CD4-positive, alpha-beta T cell treated with Interleukin-15 for 4 hours (primary cell): ENCODE data around the gene CAPN8.
A peak's percentile ranks its signal among the peaks of the same experiment; 100 is the strongest.

ENCODE experiments used
- DNase-seq: peaks from one replicate; pipeline ENCODE4 v3.0.0-alpha.2; 2020; ENCODE audit warnings: low spot score

CAPN8 gene

GRCh38 chr1:223654083-223654482 is 11.4 kb downstream of the CAPN8 start:
- DNase-seq, result no peak

DNA sequence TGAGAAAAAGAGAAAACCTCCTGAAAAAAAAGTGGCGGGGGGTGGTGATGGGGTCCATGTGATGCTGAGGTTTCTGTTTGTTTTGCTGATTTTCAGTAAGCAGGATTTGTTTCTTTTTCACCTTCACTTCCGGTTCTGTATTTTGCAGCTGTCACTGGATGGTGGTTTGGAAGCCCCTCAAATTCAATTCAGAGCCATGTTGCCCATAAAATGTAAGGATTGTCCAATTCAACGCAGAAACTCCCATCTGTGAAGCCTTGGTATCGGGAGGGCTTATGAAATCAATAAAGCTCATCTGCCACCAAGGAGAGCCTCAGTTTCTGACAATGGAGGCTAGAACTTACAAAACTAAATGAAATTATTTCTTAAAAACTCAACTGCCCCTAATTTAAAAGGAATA is 12.1 kb downstream of the CAPN8 start:
- no peak for DNase-seq

DNA sequence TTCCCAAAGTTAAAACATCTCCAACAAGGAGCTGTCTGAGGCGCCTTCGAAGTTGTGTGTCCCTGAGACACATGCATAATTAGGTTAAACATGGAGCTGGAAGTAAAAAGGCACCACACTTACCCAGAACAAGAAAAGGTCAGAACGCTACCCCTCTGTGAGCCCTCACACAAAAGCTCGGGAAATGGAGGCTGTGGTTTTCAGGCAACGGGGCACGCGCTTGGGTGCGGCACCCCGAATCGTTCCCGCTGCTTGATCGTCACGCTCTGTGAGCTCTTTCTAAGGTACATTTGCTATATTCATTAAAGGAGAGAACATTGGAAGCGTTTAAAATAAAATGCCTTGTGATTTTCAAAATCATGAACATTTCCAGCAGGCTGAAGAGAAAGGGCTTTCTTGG is 12.5 kb downstream of the CAPN8 start:
- DNase-seq, result no peak

DNA sequence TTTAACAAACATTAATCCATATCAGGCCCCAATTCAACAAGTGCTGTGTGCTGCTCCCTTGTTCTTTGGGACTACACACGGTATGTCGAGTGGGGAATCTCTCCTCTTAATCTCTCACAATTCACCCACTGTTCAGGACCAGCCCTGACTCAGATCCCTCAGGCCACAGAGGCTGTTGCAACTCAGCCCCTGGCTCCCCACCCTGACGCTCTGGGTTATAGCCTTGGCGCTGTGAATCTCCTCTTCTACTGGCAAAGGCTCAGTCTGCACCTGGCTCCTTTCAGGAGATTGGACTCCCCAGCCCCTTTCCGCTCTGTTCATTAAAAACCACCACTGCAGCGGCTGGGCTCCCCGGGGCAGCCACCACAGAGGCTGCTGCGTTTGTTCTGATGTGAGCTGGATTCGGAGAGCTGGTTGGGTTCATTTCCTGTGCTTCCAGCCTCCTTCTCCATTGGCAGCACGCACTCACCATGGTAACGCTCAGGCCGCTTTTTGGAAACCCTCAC is 13.0 kb downstream of the CAPN8 start:
- no peak for DNase-seq

- no peak for DNase-seq
Observed at GRCh38 chr1:223651291-223651991, 14.1 kb downstream of the CAPN8 start.

DNA sequence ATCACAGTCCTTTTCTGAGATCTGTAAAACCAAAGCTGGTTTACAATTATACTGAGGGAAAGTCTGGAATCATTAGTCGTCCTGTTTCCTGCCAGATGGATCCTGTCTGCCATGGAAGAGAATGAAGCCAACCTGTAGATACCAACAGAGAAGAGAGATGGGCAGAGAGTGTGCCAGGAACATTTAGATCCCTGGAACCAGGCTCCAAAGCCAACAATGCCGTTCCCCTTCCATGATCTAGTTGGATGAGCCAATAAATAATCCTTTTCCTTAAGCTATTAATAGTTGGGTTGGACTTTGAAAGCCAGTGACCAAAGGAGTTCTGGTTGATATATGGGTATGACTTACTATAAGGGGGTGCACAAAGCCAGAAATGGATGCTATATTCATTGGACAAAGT is 15.0 kb downstream of the CAPN8 start:
- DNase-seq, result no peak

DNA sequence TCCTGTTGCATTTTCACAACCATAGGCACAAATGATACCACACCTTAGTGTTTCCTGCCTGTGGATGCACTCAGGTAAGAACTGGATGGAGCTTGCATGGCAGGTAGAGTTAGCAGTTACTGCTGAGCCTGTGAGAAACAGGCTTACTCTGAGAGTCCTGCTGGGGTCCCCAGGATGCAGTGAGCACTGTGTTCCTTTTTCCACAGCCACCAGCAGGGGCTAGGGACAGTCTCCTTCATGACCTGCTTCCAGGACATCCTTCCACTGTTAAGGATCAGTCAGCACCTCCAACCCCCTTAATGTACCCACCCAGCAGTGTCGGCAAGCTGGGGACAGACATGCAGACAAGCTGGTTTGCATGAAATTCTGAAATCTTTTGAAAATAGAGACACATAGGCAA is 16.3 kb downstream of the CAPN8 start:
- no peak for DNase-seq

DNA sequence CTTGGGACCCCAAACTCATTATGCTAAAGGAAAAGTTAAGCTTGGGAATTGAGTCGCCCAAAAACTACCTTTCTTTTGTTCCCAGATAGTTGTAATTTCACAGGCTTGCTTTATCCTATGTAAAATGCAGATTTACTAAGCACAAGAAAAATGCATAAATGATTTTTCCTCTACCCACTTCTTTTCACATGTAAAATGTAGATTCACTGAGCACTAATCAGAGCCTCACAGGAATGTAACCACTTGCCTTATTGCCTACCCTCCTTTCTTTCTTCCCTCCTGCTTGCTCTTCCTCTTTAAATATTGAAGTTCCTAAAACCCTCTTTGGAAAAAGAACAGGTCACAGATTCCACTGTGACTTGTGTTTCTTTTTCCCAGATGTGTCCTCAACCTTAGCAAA is 18.3 kb downstream of the CAPN8 start:
- DNase-seq, result no peak

GRCh38 chr1:223645903-223646302 is 19.6 kb downstream of the CAPN8 start:
- no peak for DNase-seq

GRCh38 chr1:223642237-223642636 is 23.3 kb downstream of the CAPN8 start:
- DNase-seq, result no peak

DNA sequence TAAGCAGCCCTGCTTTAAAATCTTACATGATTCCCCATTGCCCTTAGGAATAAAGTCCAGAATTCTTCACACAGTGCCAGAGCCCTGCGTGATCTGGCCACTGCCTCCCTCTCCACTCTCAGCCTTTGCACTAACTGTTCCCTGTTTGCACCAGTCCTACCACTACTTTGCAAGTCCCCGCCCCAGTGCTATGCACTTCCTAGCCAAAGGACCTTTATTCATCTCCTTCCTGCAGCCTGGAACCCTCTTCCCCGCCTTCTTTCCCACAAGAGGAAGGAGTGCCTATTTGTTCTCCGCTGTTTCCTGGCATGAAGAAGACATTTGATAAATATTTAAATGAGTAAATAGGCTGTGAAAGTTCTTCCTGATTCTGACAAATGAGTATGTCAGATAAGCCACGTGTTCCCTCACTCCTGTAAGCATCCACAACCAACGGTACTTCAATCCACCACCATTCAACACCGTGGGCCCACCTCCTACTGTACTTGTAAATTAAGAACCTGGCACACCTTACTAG is 23.9 kb downstream of the CAPN8 start:
- DNase-seq, result no peak

DNA sequence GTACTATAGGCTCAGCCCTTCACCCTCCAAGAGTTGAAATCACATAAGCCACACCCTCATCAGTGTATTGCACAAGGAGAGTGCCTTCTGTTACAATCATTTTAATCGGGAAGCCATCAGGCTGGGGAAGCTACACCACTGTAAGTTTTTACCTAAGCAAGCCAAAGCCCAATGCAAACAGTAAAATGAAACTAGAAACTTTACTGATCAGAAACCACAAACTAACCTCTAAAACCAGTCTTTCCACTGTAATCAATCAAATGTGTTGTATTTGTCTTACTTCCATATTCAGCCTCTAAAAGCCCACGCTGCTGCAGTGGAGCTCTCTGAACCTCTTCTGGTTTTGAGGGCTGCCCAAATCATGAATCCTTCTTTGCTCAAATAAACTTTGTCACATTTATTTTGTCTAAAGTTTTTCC is 26.2 kb downstream of the CAPN8 start:
- no peak for DNase-seq

- DNase-seq, result no peak
Observed at GRCh38 chr1:223635236-223635635, 30.3 kb downstream of the CAPN8 start.

DNA sequence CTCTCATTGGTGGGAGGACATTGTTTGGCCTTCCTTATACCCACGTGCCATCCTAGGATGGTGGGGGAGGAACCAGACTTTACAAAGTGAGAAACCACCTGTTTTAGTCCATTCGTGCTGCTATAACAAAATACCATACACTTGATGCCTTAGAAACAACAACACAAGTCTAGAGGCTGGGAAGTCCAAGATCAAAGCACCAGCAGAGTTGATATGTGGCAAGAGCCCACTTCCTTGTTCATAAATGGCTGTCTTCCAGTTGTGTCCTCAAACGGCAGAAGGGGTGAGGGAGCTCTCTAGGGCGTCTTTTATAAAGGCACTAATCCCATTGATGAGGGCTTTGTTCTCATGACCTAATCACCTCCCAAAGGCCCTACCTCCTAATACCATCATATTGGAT is 31.1 kb downstream of the CAPN8 start:
- DNase-seq, result no peak

DNA sequence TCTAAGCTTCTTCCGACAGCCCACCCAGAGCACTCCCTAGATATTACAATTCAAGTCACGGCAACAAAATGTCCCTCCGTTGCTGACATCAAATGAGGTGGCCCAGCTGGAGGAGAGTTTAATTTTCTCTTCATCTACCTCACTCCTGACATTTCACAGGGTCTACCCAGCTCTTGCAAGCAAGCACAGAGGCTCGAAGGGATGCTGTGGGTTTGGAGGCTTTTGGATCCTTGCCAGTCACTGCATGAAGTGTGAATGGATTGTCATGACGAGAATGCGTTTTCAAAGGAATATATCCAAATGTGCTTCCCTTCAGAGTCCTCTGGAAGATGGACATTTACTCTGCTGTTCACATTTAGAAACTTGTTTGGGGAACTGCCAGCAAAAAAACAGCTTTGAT is 33.5 kb downstream of the CAPN8 start:
- DNase-seq, result no peak

GRCh38 chr1:223631473-223631872 is 34.0 kb downstream of the CAPN8 start:
- DNase-seq, result no peak

- DNase-seq, result no peak
Observed at GRCh38 chr1:223629126-223629457, 36.4 kb downstream of the CAPN8 start.

- peak; percentile 9 for DNase-seq
Observed at GRCh38 chr1:223628233-223629125, 37.0 kb downstream of the CAPN8 start.

- DNase-seq, result no peak
Observed at GRCh38 chr1:223622132-223622842, 43.2 kb downstream of the CAPN8 start.

- DNase-seq, result no peak
Observed at GRCh38 chr1:223621312-223621734, 44.2 kb downstream of the CAPN8 start.

DNA sequence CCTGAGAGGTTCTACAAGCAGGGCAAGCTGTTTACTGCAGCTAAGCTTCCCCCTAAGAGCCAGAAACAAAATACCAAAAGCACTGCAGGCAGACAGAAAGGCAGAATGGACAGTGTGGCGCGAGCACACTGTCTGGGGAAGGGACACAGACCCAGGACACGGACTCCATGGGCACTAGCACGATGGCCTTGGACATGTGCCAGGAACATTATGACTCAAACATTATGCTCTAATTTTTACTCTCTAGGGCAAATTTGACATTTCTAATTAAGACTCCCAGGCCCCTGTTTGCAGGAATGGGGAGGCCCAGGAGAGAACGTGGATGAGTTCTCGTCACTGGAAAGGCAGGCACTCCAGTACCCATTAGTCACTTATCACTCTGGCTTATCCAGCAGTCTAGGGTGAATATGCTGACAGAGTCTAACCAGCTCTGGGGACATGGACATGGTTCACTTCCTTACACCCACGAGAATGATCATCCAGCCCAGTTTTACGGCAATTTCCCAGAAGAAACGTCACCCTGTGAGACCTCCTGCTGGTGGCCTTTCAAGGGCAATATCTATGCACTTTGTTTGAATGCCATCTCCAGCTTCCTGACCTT is 45.1 kb downstream of the CAPN8 start:
- DNase-seq, result no peak

DNA sequence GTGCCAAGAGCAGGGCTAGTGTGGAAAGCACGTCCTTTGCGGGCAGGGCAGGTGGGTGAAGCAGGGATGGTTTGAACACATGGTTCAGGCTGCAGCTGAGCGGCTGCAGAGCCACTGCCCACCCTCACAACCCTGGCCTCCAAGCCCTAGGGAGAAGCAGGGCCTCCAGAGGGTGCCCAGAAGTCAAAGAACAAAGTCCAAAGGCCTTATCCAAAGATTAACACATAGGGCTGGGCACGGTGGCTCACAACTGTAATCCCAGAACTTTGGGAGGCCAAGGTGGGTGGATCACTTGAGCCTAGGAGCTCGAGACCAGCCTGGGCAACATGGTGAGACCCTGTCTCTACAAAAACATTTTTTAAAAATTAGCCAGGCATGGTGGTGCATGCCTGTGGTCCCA is 46.8 kb downstream of the CAPN8 start:
- no peak for DNase-seq
